ENCODE data around the gene HMGXB4.

DNA sequence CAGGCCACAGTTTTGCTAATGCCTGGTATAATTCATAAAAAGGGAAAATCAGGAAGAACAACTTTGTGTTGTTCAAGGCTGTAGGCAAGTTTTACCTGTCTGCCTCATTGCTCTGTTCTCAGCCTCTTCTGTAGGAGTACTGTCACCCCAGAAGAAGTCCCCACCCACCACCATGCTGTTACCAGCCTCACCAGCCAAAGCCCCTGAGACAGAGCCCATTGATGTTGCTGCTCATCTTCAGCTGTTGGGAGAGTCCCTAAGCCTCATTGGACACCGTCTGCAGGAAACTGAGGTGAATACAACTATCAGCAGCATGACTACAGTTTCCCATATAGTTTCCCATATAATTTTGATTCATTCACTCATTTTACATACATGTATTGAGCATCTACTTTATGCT, 30.8 kb downstream of the HMGXB4 start:
- TF ChIP-seq, protein P1, sequence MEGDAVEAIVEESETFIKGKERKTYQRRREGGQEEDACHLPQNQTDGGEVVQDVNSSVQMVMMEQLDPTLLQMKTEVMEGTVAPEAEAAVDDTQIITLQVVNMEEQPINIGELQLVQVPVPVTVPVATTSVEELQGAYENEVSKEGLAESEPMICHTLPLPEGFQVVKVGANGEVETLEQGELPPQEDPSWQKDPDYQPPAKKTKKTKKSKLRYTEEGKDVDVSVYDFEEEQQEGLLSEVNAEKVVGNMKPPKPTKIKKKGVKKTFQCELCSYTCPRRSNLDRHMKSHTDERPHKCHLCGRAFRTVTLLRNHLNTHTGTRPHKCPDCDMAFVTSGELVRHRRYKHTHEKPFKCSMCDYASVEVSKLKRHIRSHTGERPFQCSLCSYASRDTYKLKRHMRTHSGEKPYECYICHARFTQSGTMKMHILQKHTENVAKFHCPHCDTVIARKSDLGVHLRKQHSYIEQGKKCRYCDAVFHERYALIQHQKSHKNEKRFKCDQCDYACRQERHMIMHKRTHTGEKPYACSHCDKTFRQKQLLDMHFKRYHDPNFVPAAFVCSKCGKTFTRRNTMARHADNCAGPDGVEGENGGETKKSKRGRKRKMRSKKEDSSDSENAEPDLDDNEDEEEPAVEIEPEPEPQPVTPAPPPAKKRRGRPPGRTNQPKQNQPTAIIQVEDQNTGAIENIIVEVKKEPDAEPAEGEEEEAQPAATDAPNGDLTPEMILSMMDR (IDR thresholded peaks at IDR 0.05) = no peak
- TF ChIP-seq POLR2A (IDR thresholded peaks at IDR 0.05) = no peak
